PC-9 (cell line): Measurements from ENCODE around the gene TMEM244.

Experiments used
- CTCF ChIP-seq: fragments of 200-600 bp; sonication (generic); conservative IDR thresholded peaks from 2 replicates; pipeline ENCODE4 v1.6.1; 2017; ENCODE audit warnings: mixed run types, antibody characterized with exemption, mild to moderate bottlenecking, moderate library complexity
- EZH2 ChIP-seq: fragments of 200-600 bp; sonication (generic); IDR thresholded peaks from 2 replicates; pipeline ENCODE4 v1.8.0; 2017; ENCODE audit warnings: antibody characterized with exemption, low read depth

GRCh38 chr6:129895692-129896091 lies 34.6 kb upstream of the TMEM244 start:
- TF ChIP-seq EZH2 (no peak), CTCF (no peak)
